K562 (cell line): ENCODE data around the gene MBOAT2. TPM values are rescaled to one million over a fixed set of nuclear protein-coding genes. Genes with fewer than 3 reads are reported as not detected.

Experiments
- polyA plus RNA-seq, 8 experiments: library from polyadenylated mRNA; depleted of rRNA in 4 of 8; stranded (reverse) in 5 of 8; unstranded in 3 of 8; fragments of >200 nt; fragmentation: Nextera tagmentation in 2 of 8; fragmentation: Illumina TruSeq in 1 of 8; extraction: Ambion mirVana in 2 of 8; extraction: Trizol in 1 of 8; gene quantifications; 2 replicates each; pipeline versions ENCODE4 v1.2.1 to v1.2.3, GENCODE V29; 2011 to 2014; ENCODE audit warnings: inconsistent platforms in 1 of 8, missing spikeins in 1 of 8
- total RNA-seq, 7 experiments: library from RNA; depleted of rRNA in 6 of 7; stranded (reverse); fragments of >200 nt in 6 of 7; fragmentation: Illumina TruSeq in 2 of 7; extraction: Trizol in 2 of 7; gene quantifications; 2 replicates each; pipeline versions ENCODE4 v1.2.1 to v1.2.3, GENCODE V29; 2011 to 2021; ENCODE audit warnings: low replicate concordance in 1 of 7

MBOAT2 gene
- total and polyA plus RNA-seq, 9 of the 15 experiments (the other 6 are each of a cell fraction or from before 2014, with no cell fraction given): 8.4 to 122 (median 27.6) TPM

Other genes with a start within 250 kb of the MBOAT2 start
- 34.5 and 35.6 TPM in 2 replicates for gene KIDINS220, start 166.1 kb downstream of the MBOAT2 start, total RNA-seq (2014; rRNA removed)
- gene KIDINS220, start 166.1 kb downstream of the MBOAT2 start, total RNA-seq (2014; rRNA removed; fragmentation: Illumina TruSeq; extraction: Trizol): 41.5 and 45.6 TPM in 2 replicates
- 44.0 and 46.1 TPM in 2 replicates for gene KIDINS220, start 166.1 kb downstream of the MBOAT2 start, total RNA-seq (2015; rRNA removed; fragmentation: Illumina TruSeq; extraction: Trizol)
- gene KIDINS220, start 166.1 kb downstream of the MBOAT2 start, total RNA-seq (2021): 33.8 and 34.4 TPM in 2 replicates
- gene KIDINS220, start 166.1 kb downstream of the MBOAT2 start, polyA plus RNA-seq (2011; rRNA removed): 34.0 and 48.0 TPM in 2 replicates
- gene KIDINS220, start 166.1 kb downstream of the MBOAT2 start, polyA plus RNA-seq (2014; fragmentation: Illumina TruSeq; extraction: Trizol): 31.0 and 34.1 TPM in 2 replicates
- 10 to 100 TPM; 15.2 to 18.2 TPM for gene KIDINS220, start 166.1 kb downstream of the MBOAT2 start, polyA plus RNA-seq (2014; fragmentation: Nextera tagmentation; extraction: Ambion mirVana)
- gene KIDINS220, start 166.1 kb downstream of the MBOAT2 start, polyA plus RNA-seq (2014; rRNA removed): 25.5 and 28.3 TPM in 2 replicates
- gene ASAP2, start 203.1 kb upstream of the MBOAT2 start, total RNA-seq (2014; rRNA removed): 2.1 and 2.3 TPM in 2 replicates
- 3.0 and 3.1 TPM in 2 replicates for gene ASAP2, start 203.1 kb upstream of the MBOAT2 start, total RNA-seq (2014; rRNA removed; fragmentation: Illumina TruSeq; extraction: Trizol)
- 2.3 and 3.2 TPM in 2 replicates for gene ASAP2, start 203.1 kb upstream of the MBOAT2 start, total RNA-seq (2015; rRNA removed; fragmentation: Illumina TruSeq; extraction: Trizol)
- 4.3 and 5.5 TPM in 2 replicates for gene ASAP2, start 203.1 kb upstream of the MBOAT2 start, total RNA-seq (2021)
- 3.1 and 8.7 TPM in 2 replicates for gene ASAP2, start 203.1 kb upstream of the MBOAT2 start, polyA plus RNA-seq (2011; rRNA removed)
- 2.4 and 3.2 TPM in 2 replicates for gene ASAP2, start 203.1 kb upstream of the MBOAT2 start, polyA plus RNA-seq (2014; fragmentation: Illumina TruSeq; extraction: Trizol)
- gene ASAP2, start 203.1 kb upstream of the MBOAT2 start, polyA plus RNA-seq (2014; fragmentation: Nextera tagmentation; extraction: Ambion mirVana): under 1 TPM; 0.06 to 0.07 TPM
- 2.2 and 3.3 TPM in 2 replicates for gene ASAP2, start 203.1 kb upstream of the MBOAT2 start, polyA plus RNA-seq (2014; rRNA removed)